Skin of body (tissue), 2 donors: ENCODE data around the gene FGF21. TPM values are rescaled to one million over a fixed set of nuclear protein-coding genes. Genes with fewer than 3 reads are reported as not detected.
"Not testable (repeated sequence)": the region's sequence is repeated elsewhere in the genome, so short reads cannot be mapped to it uniquely, and the experiment has no call there.

Experiments
- DNase-seq: peaks from one replicate; lab custom pipeline; 2025; lab: John Stamatoyannopoulos, UW
- total RNA-seq: library from RNA; depleted of rRNA; stranded (reverse); fragments of >200 nt; gene quantifications from one replicate; pipeline ENCODE4 v1.2.3, GENCODE V29; 2014

The FGF21 gene, protein sequence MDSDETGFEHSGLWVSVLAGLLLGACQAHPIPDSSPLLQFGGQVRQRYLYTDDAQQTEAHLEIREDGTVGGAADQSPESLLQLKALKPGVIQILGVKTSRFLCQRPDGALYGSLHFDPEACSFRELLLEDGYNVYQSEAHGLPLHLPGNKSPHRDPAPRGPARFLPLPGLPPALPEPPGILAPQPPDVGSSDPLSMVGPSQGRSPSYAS
- total RNA-seq = not detected

DNA sequence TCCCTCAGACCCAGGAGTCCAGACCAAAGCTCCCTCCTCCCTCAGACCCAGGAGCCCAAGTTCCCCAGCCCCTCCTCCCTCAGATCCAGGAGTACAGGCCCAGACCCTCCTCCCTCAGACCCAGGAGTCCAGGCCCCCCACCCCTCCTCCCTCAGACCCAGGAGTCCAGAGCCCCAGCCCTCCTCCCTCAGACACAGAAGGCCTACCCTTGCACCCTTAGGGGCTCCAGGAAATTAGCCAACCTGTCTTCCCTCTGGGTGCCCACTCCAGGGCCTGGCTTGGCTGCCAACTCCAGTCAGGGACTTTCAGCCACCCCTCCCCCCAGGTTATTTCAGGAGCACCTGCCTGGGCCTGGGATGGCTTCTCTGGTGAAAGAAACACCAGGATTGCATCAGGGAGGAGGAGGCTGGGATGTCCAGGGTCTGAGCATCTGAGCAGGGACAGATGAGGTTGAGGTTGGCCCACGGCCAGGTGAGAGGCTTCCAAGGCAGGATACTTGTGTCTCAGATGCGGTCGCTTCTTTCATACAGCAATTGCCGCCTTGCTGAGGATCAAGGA lies at the start of gene FGF21:
Gene FGF21, plus strand, starts transcription at position 441 of the 558 bp plus-strand sequence. CDS start 713 bp downstream, outside the sequence.
- DNase-seq = no peak

DNA sequence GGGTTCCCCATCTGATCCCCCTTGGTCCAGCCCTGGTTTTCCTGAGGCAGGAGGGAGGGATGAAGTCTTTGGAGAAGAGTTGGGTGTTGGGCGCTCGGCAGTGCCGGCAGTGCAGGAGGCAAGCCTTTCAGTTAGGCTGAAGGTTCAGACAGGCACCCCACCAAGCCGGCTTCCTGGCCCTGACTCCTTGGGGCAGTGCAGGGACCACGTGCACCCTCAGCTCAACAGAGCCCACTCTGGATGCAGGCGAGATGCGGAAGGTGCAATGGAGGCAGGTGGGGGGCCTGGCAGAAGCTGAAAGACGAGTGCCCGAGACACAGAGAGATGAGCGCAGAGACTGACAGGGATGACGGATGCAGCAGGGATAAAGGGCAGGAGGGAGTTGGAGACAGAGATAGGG lies 46.9 kb upstream of the FGF21 start:
- no peak for DNase-seq

DNA sequence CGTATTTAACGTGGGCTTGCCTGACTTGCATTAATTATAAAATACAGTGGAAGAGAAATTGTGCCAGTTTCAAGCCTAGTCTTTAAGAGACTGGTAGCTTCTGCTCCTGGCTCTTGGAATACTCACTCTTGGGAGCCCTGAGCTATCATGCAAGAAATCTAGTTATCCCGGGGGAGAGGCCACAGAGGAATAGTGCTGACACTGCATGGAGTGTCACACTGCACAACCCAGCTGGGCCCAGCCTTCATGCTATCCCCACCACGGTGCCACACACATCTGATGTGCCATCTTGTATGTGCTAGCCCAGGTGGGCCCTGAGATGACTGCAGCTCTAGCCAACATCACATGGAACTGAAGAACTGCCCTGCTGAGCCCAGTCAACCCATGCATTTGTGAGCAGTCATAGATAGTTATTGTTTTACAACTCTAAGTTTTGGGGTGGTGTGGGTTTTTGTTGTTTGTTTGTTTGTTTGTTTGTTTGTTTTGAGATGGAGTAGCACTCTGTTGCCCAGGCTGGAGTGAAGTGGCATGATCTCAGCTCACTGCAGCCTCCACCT lies 44.1 kb upstream of the FGF21 start:
- no peak for DNase-seq

DNA sequence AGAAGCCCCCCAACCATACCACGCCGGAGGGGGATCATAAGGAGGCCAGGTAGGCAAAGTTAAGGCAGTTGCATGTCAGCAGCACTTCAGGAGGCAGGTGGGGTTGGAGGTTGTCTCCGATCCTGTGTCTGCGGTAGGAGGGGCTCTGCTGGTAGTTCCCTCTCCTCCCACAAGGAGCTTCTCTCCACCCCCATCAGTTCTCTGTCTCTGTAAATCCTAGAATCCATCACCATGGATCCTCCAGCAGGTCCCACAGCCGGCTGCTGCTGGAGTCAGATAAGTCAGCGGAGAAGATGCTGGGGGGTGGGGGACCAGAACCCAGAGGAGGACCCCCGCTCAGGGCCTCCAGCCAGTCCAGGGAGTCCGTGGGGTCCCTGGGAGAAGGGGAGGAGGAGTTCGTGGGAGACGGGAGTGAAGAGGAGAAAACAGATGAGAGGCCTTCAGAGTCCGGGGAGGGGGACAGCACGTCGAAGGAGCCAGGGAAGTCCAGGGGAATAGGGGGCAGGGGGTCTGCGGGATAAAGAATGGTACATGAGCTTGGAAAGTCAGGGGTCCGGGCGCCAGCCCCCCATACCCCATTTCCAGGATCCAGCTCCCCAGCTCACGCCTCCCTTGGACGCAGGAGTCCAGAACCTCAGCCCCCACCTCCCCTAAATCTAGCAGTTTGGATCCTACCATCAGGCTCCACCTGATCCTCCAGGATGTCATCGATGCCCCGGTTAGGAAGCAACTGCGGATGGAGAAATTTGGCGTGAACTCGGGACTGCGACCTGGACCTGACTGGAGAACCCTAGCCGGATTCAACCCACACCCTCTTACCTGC lies 42.1 kb upstream of the FGF21 start:
- no peak for DNase-seq

DNA sequence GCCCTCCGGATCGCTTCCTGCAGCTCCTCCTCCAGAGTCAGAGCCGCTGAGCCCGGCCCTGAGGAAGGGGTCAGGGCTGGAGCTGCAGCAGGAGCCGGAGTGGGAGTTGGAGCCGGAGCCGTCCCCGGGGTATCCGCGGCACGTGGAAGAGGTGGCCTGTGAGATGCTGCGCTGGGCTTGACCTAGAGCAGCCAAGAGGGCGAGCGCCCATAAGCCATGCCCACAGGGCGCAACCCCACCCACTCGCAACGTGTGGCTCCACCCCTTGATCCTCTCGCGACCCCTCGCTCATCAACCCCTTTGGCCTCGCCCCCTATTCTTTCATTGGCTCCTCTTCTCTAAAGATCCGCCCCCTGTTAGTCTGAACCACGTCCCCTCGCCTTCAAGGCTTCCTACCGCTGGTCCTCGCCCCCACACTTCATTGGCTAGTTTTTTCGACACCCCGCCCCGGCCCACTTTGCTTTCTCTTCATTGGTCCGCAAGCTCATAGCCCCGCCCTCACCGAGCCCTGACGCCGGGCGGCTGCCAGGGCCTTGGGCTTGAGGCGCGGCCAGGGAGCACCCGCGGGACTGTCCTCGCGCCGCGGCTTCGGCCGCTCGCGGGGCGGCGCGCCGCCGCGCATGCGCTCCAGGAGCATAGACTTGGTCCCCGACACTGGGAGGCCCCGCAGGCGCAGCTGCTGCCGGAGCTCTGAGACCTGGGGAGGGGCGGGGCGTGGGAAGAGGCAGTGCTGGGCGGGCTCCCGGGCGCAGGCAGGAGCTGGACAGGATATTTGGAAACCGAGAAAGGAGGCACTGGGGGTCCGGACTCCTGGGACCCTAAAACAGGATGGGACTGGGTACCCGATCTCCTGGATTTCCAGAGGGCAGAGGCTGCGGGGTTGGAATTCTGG lies 41.2 kb upstream of the FGF21 start:
- peak; percentile 98 for DNase-seq

DNA sequence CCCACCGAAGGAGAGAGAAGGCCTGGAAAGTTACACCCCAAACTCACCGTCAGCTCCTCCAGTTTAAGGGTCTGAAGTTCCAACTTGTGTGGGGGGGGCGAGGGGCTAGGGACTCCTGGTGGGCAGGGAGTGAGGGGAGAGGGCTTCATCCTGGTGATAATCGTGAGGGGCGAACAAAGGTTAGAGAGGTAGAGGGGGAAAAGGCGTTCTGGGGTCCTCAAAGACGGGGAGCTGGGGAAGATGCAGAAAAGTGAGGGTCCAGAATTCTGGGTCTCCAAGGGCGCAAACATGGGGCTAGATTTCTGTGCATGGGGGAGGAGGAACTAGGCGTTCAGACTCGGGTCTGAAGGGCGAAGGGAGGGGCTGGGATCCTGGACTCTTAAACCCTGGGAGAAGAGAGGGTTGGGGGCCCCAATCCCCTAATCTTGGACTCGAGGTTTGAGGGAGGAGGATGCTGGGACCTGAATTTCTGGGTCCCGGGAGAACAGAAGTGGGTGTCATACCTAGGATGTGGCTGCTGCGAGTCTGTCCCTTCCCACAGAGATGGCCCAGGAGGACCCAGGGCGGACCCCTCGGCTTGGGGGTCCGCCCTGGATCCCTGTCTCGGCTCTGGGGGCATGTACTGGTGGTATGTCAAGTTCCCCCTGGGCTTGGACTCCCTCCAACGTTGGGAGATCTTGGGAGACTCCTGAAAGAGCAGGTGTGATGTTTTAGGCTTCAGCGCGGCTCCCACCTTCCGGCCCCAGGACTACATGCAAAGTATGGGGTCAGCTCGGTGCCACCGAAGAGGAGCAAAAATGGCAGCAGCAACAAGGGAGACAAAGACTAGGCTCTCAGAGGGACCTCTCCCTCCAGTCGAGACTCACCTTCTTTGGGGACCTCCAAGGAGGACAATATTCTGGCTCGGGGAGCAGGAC lies 40.3 kb upstream of the FGF21 start:
- no peak for DNase-seq

DNA sequence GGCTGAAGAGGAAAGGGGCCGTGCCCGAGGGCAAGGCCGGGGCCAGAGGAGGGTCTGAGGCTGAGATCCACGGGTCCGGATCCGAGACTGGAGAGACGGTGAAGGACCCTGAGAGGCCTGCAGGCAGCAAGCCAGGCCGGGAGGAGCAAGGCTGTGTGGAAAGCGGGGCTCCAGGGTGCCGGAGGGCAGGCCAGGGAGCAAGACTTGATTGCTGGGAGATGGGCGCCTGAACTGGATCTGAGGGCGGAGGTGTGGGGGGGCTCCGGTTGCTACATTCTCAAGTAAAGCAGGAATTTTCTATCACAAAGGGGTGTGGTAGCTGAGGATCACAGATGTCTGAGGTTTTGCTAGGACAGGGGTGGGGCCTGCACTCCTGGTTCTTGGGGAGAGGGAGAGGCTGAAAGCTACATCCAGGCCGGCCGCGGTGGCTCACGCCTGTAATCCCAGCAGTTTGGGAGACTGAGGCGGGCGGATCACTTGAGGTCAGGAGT lies 39.6 kb upstream of the FGF21 start:
- DNase-seq = peak; percentile 30

DNA sequence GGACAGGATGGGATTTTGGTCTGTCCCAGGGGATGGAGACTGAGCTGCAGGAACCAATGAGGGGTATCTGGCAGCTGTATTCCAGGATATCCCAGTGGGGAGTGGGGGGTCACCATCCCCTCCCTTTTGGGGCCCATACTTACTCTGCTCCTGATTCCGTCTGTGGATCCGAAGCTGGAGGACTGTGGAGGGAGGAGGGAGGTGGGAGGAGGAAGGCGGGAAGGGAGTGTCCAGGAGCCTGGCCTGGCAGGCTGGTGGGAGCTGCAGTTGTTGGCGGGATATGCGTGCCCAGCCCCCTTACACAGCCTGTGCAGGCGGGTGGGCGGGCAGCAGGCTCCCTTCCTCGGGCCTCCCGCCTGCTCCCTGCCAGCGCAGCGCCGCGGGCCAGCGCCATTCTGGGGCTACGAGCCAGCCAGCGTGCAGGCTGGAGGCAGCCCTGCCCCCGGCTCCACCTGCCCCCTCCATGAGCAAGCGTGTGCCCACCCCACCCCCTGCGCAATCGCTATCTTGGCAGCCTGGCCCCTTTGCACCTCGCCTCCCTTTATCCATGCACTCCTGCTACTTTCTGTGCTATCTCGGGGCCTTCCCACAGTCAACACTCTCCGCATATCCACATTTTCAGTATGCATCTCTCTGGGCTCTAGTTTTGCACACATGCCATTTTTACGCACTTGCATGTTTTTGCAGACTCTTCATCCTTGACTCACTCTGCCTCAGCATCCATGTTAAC lies 38.6 kb upstream of the FGF21 start:
- peak; percentile 80 for DNase-seq

DNA sequence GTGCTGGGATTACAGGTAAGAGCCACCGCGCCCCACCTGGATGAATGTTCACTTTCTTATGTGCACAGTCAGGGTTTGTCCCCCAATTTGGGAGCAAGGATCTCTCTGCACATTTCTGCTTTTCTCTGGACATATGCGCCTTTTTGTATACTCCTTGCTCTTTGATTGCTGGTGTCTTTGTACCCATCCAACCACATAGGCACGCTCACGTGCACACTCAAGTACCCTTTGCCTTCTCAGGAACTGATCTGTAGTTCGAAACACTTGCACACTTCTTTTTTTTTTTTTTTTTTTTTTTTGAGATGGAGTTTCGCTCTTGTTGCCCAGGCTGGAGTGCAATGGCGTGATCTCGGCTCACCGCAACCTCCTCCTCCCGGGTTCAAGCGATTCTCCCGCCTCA lies 37.2 kb upstream of the FGF21 start:
- DNase-seq = not testable (repeated sequence)

DNA sequence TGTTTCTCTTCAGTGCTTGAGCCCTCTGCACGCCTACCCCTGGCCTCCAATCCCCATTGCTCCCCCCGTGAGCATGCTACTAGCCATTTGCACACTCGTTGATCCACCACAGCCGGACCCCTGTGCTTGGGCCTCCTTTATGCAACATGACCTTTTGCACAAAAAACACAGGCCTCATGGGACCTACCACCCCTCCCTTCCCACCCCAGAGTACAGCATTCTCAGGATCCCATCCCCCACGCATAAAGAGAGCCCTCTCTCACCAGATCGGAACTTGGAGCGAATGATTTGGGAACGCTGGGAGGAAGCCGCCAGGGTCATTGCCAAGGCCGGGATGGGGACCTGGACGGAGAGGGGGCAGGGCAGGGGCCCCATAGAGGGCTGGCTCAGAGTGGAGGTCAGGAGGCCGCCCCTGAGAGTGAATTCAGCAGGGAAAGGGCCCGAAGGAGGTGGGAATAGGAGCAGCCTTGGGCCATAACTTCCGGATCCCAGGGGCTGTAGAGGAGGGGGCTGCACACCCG lies 36.6 kb upstream of the FGF21 start:
- DNase-seq = no peak

DNA sequence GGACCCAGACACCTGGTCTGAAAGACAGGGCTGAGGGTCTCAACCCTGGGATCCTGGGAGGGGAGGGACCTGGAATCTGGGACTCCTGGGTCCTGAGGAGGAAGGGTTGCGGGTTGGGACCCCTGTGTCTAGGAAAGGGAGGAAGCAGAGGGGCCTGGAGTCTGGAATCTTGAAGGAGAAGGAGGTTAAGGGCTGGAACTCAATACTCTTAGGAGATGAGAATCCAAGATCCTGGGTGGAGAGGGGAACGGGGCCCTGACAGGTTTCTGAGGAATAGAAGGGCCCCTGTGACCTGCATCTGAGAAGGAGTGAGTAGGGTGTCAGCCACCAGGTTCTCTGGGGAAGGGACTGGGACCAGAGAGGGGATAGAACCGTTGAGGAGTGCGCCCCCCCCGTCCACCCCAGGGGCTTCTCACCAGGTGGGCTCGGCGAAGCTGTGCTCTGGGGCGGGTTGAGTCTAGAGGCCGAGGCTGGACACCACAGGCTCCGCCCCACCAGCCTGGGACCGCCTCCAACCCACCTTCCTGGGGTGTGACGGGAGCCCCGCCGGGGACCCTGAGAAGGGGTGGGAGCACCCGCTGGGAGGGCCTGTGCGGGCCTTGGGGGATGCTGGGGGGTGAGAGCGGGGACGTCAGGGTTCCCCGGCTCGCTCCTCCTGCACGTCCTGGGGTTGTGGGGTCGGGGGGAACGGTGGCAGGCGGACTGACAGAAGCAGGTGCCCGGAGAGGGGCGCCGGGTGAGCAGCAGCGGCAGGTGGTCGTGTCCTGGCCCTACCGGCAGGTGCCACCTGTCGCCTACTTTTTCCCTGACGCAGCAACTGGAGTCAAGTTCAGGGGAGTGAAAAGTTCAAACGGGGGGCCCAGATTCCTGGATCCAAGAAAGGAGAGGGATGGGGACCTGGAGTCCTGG lies 35.8 kb upstream of the FGF21 start, which contains the start of gene MAMSTR:
Gene MAMSTR, minus strand, starts transcription at position 463 of the 909 bp plus-strand sequence. CDS start 694 bp downstream, outside the sequence.
- DNase-seq = no peak

DNA sequence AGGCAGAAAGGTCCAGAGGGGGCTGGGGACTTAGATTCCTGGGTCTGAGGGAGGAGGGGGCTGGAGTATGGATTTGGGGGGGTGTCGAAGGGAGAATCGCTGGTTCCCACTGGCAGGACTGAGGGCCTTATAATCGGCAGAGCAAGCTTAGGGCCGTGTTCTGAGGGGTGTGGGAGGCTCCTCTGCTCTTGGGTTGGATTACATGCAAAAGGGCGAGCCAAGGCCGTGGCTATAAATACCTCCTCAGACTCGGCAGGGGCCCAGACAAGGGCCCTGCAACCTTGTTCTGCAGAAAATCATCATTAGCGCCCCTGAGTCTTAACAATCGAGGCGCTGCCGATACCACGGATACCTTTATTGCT lies 35.1 kb upstream of the FGF21 start:
- no peak for DNase-seq

DNA sequence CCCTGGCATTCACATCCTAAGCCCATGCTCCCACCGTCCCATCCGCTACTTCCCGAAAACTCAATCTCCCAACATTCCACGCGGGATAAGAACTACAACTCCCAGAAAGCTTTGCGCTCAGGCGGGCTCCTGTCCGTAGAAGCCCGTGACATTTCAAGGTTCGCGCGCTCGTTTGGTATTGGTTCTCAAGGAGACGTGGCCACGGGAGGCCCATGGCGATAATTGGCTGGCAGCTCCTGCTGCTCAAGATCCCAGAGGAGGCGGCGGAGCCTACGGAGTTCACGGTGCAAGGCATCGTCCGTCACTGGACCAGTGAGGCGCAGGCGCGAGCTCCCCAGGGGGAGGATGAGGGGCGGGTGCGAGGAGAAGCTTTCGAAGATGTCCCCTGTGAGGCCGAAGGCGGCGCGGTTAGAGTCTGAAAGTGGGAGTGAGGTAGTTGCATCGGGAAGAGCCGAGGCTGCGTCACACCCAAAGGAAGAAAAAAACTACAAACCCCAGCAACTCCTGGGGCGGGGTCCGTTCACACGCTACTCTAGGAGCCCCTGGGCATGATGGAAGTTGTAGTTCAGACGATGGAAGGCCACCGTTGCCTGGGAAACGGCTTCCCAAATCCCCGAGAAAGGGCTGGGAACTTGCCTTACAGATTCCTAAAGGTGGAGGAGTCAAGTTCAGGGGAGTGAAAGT lies 34.6 kb upstream of the FGF21 start:
- DNase-seq = peak; percentile 99

DNA sequence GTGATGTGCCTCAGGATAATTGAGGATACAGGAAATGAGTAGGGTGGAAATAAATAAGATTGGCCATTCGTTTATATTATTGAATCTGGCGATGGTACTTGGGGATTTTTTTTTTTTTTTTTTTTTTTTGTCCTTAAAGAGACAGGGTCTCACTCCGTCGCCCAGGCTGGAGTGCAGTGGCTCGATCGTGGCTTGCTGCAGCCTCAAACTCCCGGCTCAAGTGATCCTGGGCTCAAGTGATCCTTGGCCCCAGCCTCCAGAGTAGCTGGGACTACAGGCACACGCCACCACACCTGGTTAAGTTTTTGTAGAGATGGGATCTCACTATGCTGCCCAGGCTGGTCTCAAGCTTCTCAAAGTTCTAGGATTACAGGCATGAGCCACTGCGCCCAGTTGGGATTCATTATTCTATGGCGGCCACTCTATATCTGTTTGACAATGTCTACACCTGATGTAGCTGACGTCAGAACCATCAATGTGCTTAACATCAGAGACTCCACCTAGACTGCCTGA lies 33.1 kb upstream of the FGF21 start:
- DNase-seq = no peak

DNA sequence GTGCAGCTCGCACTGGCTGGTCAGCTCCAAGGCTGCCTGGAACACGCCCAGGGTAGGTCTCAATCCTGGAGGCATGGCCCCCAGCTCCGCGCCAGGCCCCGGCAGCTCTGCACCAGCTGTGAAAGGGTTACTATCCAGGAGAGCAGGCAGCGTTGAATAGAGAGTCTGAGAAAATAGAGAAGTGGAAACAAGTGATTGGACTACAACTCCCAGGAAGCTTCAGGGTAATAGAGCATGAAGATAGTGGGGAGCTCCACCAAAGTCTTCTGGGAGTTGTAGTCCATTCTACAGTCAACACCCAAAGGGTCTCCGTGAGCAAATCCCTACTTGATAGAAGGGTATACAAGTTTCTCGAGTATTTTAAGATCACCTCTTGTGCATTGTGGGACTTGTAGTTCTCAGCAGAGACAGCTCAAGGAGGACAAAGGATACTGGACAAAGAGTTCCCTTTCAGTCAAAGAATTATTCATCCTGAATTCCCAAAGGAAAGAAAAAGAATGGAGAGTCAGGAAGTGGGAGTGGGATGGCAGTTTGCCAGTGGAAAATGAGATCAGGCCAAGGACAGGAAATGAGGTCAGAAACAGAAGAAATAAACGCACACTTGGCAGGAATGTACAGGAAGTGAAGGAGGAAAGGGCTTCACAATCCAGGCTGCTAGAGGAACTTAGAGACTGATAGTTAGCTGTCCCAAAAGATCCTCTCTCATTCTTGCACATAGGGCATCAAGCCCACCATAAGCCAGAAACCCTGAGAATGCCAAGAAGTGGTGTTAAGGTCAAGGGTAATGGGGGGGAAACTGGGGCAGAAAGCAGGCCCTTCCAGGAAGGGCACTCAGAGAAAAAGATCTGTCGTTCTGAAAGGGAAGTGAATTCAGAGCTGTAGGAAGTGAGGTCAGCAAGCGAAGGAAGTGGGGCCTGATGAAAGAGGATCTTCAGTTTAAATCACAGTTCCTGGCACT lies 30.2 kb upstream of the FGF21 start:
- peak; percentile 95 for DNase-seq

DNA sequence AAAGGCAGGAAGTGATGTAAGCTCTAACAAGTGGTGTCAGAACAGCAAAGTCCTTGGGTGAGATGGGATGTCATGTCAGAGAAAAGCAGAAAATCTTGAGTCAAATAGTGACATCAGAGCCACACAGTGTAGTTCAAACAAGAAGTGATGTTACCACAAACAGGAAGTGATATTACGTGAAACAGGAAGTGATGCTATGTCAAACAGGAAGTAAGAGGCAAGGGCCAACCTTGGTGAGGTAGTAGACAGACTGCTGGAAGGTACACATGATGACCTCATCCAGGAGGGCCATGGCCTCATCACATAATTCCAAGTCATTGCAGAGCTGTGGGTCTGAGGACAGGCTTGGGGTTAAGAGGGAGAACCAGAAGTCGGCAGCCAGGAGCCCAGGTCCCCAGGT lies 28.8 kb upstream of the FGF21 start:
- DNase-seq = no peak
